Psoas muscle (tissue), 8 donors: Measurements from ENCODE around the gene CACNA1C. TPM values are rescaled to one million over a fixed set of nuclear protein-coding genes. Genes with fewer than 3 reads are reported as not detected.

Experiments used
- ATAC-seq, 4 donors: fragments of 200-7000 bp; cut with Tn5 transposase; one replicate each; pipeline ENCODE4 v1.9.1; 2020; ENCODE audit warnings: moderate library complexity in 3 of 4, mild to moderate bottlenecking in 2 of 4
- DNase-seq, 2 donors: peaks; one replicate each; pipeline ENCODE4 v3.0.0-alpha.2; 2020
- H3K27ac ChIP-seq: fragments of 200-600 bp; one replicate; pipeline ENCODE4 v1.8.0; 2022
- H3K27me3 ChIP-seq, 3 donors: fragments of 200-600 bp in 1 of 3; one replicate each; pipeline versions ENCODE4 v1.6.1 to v1.8.0; 2013 to 2022; ENCODE audit warnings: low read length in 2 of 3, mild to moderate bottlenecking in 2 of 3, moderate library complexity in 1 of 3; ENCODE audit not compliant: insufficient read depth in 3 of 3
- H3K36me3 ChIP-seq, 2 donors: fragments of 200-600 bp in 1 of 2; one replicate each; pipeline versions ENCODE4 v1.6.1 to v1.8.0; 2013 to 2022; ENCODE audit warnings: low read depth in 1 of 2, mild to moderate bottlenecking in 1 of 2, moderate library complexity in 1 of 2; ENCODE audit not compliant: insufficient read depth in 1 of 2
- H3K4me1 ChIP-seq: fragments of 200-600 bp; one replicate; pipeline ENCODE4 v1.8.0; 2022
- H3K4me3 ChIP-seq: fragments of 200-600 bp; one replicate; pipeline ENCODE4 v1.8.0; 2022; ENCODE audit warnings: mild to moderate bottlenecking
- H3K9me3 ChIP-seq: fragments of 200-600 bp; one replicate; pipeline ENCODE4 v1.8.0; 2022
- CTCF ChIP-seq: fragments of 200-600 bp; IDR thresholded peaks from one replicate; pipeline ENCODE4 v1.8.0; 2022; ENCODE audit warnings: antibody characterized with exemption
- WGBS, 3 donors: extraction: QIAGEN DNeasy Blood & Tissue Kit; methylation state at CpG; one replicate each; pipeline versions ENCODE4 v1.1.6 to v1.1.7; 2013; 5-methylcytosine and 5-hydroxymethylcytosine counted together
- intact Hi-C, 2 donors: fragments of 100-400 bp; cut with DNase I; formaldehyde crosslinking; loops; one replicate each; pipeline versions ENCODE4 v1.11.0 to v1.14.2; 2022
- polyA plus RNA-seq, 3 donors: library from polyadenylated mRNA; stranded (reverse); fragments of 200-250 nt; gene quantifications; one replicate each; pipeline ENCODE4 v1.2.3, GENCODE V29; 2013
- total RNA-seq, 4 donors: library from RNA; stranded (reverse); fragmentation: NEBNext Ultra II Directional in 2 of 4; extraction: Animal tissue kit (Norgen Biotek cat#: 25700) in 2 of 4; gene quantifications; one replicate each; pipeline versions ENCODE4 v1.2.1 to v1.2.4, GENCODE V29; 2021 to 2023
- donor health status: healthy with polysubstance abuse.
- donor health status: DM: no; HTN: no; CAD: no; lungs with moderate emphysema.
- donor health status: Bipolar disorder and iron deficiency.
- donor health status: healthy.
- donor health status: DM: yes; HTN: yes; CAD: no.
- donor health status: DM: no; HTN: no; CAD: no.
- donor health status: DM: no; HTN: no; CAD: no.
- donor health status: DM: yes; HTN: yes; CAD: no.

Gene CACNA1C
- total and polyA plus RNA-seq, 7 donors = 0.26 to 2.9 (median 0.95) TPM

DNA sequence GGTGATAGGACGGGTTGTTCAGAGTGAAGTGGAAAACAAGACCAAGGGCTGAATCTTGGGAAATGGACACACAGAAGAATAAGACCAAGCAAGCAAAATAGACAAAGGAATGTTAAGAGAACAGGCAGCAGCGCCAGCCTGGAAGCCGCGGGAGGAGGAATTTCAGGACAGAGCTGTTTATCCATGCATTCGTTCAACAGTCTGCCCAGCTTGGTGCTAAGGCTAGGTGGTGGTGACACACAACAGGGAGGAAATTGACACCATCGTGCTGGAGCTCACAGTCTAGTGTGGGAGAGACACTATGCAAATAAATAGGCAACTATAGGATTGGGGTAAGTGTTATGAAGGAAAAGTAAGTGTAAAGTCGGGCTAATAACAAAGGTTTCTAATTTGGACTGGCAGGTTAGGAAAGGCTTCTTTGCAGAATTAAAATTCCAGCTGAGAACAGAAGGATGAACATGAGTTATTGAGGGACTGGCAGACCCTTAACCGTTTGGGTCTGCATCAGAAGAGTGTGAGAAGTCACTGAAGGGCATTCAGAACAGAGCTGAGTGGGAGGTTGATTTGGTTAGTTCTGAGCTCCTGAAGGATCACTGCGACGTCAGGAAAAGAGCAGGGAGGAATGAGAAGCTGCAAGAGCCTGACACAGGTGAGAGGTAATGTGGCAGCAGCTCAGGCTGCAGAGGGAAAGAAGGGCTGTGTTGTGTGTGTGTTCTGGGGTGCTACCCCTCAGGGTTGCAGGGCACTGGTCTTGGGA lies 499.4 kb downstream of the CACNA1C start:
- H3K27ac ChIP-seq = no peak overlapping the region
- WGBS, 3 donors = 61 to 72% (median 66%) methylated on average over 10 of the region's 10 CpGs
- no peaks in the 10 kb centered on the region for H3K36me3 ChIP-seq
- peaks cover 0 to 5% (median 0%) of the 10 kb centered on the region in 3 donors for H3K27me3 ChIP-seq
- intact Hi-C loops = no loop called here
- no peak for DNase-seq
- H3K4me3 ChIP-seq = no peak overlapping the region
- no peak for TF ChIP-seq CTCF
- no peak for ATAC-seq
- no peaks in the 10 kb centered on the region for H3K9me3 ChIP-seq
- no peaks in the 10 kb centered on the region for H3K4me1 ChIP-seq

DNA sequence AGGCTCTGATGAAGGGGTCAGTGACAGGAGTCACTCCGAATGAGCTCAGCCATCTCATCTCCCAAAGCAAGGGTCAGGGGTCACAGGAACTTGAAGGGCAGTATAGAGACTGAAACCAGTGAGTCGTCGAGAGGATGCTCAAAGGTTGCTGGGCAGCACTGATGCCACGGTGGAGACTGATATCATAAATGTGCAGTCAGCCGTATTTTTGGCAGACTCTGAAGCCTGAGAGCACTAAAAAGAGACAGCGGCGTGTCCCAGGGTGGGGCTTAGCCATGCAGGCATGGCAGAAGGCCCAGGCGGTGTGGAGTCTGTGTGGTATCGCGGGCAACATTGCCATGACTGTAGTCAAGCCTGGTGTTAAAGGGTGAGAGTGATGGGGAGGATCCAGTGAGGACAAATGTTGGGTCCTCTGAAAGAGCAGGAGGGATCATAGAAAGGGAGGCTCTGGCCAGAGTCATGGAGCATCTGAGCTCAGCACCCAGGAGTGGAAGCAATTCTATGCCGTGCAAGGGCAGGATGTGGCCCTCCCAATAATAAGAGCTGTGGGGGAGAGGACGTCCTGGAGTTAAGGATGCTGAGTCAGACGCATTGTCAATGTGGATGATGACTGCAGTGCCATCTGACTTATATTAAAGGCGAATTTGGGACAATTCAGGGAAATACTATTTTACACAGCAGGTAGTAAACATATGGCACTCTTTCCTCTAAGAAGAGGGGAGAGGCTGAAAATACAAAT lies 500.8 kb downstream of the CACNA1C start:
- intact Hi-C loops = no loop called here
- no peak for TF ChIP-seq CTCF
- ATAC-seq (no peak), DNase-seq (no peak)
- Histone ChIP-seq H3K27ac (no peak overlapping the region), H3K4me1 (no peaks in the 10 kb centered on the region), H3K4me3 (no peak overlapping the region), H3K9me3 (no peaks in the 10 kb centered on the region), H3K36me3 (no peaks in the 10 kb centered on the region), H3K27me3 (peaks cover 0 to 5% (median 2%) of the 10 kb centered on the region in 3 donors)
- WGBS, 3 donors = 75 to 79% (median 78%) methylated on average over 14 of the region's 14 CpGs

GRCh38 chr12:2555487-2556082 lies 502.8 kb downstream of the CACNA1C start:
- H3K36me3 ChIP-seq = no peaks in the 10 kb centered on the region
- H3K27me3 ChIP-seq = peaks cover 0 to 5% (median 2%) of the 10 kb centered on the region in 3 donors
- WGBS, 3 donors = 62 to 69% (median 65%) methylated on average over 19 of the region's 19 CpGs
- H3K4me3 ChIP-seq = no peak overlapping the region
- TF ChIP-seq CTCF = no peak
- intact Hi-C loops = no loop called here
- H3K9me3 ChIP-seq = no peaks in the 10 kb centered on the region
- H3K27ac ChIP-seq = no peak overlapping the region
- ATAC-seq (no peak), DNase-seq (no peak)
- no peaks in the 10 kb centered on the region for H3K4me1 ChIP-seq

DNA sequence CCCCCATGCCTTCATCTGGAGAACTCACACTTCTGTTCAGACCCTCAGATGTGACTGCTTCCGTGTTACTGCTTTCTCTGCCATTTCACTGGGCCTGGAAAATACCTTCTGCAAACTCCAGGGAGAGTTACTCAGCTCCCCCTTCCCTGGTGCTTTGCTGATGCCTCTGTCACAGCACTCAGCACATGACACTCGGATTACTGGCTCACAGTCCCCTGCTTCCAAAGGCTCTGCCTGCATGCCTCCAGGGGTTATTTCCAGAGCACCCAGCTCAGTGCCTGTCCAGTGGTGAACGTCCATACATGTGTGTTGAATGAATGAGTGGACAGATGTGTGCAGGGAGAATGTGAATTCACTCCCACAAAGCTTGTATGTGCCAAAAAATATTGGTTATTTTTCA lies 504.8 kb downstream of the CACNA1C start:
- Histone ChIP-seq H3K9me3 (no peaks in the 10 kb centered on the region), H3K4me1 (no peaks in the 10 kb centered on the region), H3K36me3 (no peaks in the 10 kb centered on the region), H3K4me3 (no peak overlapping the region), H3K27me3 (peaks cover 0 to 5% (median 2%) of the 10 kb centered on the region in 3 donors), H3K27ac (no peak overlapping the region)
- intact Hi-C loops = no loop called here
- TF ChIP-seq CTCF = no peak
- DNase-seq = no peak
- ATAC-seq = no peak
- WGBS, 3 donors = 45 to 56% (median 47%) methylated on average over 3 of the region's 3 CpGs
